HepG2 (cell line): ENCODE measurements around the gene SNED1. TPM values are rescaled to one million over a fixed set of nuclear protein-coding genes. Genes with fewer than 3 reads are reported as not detected.

Source experiments
- AHDC1 ChIP-seq: sonication (generic); formaldehyde crosslinking; IDR thresholded peaks from 2 replicates; pipeline ENCODE4 v1.5.1; 2020; ENCODE audit warnings: mild to moderate bottlenecking, missing genetic modification reagents, borderline replicate concordance
- FOXO1 ChIP-seq: sonication (generic); formaldehyde crosslinking; IDR thresholded peaks from 2 replicates; pipeline ENCODE4 v1.4.0; 2020; ENCODE audit warnings: missing genetic modification reagents
- GPBP1L1 ChIP-seq: sonication (generic); formaldehyde crosslinking; IDR thresholded peaks from 2 replicates; pipeline ENCODE4 v1.5.0; 2020; ENCODE audit warnings: mild to moderate bottlenecking, missing genetic modification reagents
- HNF1A ChIP-seq, 2 experiments: sonication (generic) in 1 of 2; formaldehyde crosslinking in 1 of 2; IDR thresholded peaks; 2 replicates each; pipeline versions ENCODE4 v1.4.0 to v1.6.1; 2016 to 2020; ENCODE audit warnings: borderline replicate concordance in 1 of 2, low read depth in 1 of 2, mild to moderate bottlenecking in 1 of 2, missing genetic modification reagents in 1 of 2
- KAT8 ChIP-seq: IDR thresholded peaks from 2 replicates; pipeline ENCODE4 v1.6.1; 2016; ENCODE audit warnings: missing genetic modification reagents, missing compliant biosample characterization
- KLF11 ChIP-seq: IDR thresholded peaks from 2 replicates; pipeline ENCODE4 v1.6.1; 2016; ENCODE audit warnings: missing compliant biosample characterization
- MAFG ChIP-seq: sonication (generic); formaldehyde crosslinking; IDR thresholded peaks from 2 replicates; pipeline ENCODE4 v1.5.1; 2020; ENCODE audit warnings: mild to moderate bottlenecking, missing genetic modification reagents
- NFKBIZ ChIP-seq: IDR thresholded peaks from 2 replicates; pipeline ENCODE4 v1.6.1; 2018; ENCODE audit warnings: missing genetic modification reagents, missing compliant biosample characterization
- SETDB1 ChIP-seq: sonication (generic); formaldehyde crosslinking; IDR thresholded peaks from 2 replicates; pipeline ENCODE4 v1.5.1; 2020; ENCODE audit warnings: missing genetic modification reagents, mild to moderate bottlenecking, borderline replicate concordance
- SMARCC2 ChIP-seq: fragments of 450-650 bp; IDR thresholded peaks from 2 replicates; pipeline ENCODE4 v1.6.1; 2017; ENCODE audit warnings: antibody characterized with exemption, mild to moderate bottlenecking
- TBL1XR1 ChIP-seq: fragments of 150-350 bp; IDR thresholded peaks from 2 replicates; pipeline ENCODE4 v1.6.1; 2014; ENCODE audit warnings: borderline replicate concordance, low read length; ENCODE audit not compliant: partially characterized antibody
- THAP8 ChIP-seq: sonication (generic); formaldehyde crosslinking; IDR thresholded peaks from 2 replicates; pipeline ENCODE4 v1.5.1; 2020; ENCODE audit warnings: missing genetic modification reagents, mild to moderate bottlenecking, borderline replicate concordance
- XRCC5 ChIP-seq: fragments of 200-400 bp; formaldehyde crosslinking; optimal IDR thresholded peaks from 2 replicates; pipeline ENCODE3; 2017; ENCODE audit warnings: mild to moderate bottlenecking, low read length
- YEATS4 ChIP-seq: sonication (generic); formaldehyde crosslinking; IDR thresholded peaks from 2 replicates; pipeline ENCODE4 v1.4.0; 2020; ENCODE audit warnings: missing genetic modification reagents, borderline replicate concordance
- ZBTB14 ChIP-seq: sonication (generic); formaldehyde crosslinking; IDR thresholded peaks from 2 replicates; pipeline ENCODE4 v1.4.0; 2020; ENCODE audit warnings: missing genetic modification reagents
- ZNF572 ChIP-seq: sonication (generic); formaldehyde crosslinking; IDR thresholded peaks from 2 replicates; pipeline ENCODE4 v1.5.1; 2020; ENCODE audit warnings: mild to moderate bottlenecking, missing genetic modification reagents
- polyA plus RNA-seq, 8 experiments: library from polyadenylated mRNA; depleted of rRNA in 3 of 8; stranded (reverse) in 7 of 8; unstranded in 1 of 8; fragments of >200 nt; fragmentation: Illumina TruSeq in 4 of 8; extraction: Trizol in 4 of 8; gene quantifications; 2 replicates each; pipeline versions ENCODE4 v1.2.1 to v1.2.3, GENCODE V29; 2011 to 2016; ENCODE audit warnings: low read depth in 4 of 8, missing spikeins in 1 of 8, mixed read lengths in 1 of 8; ENCODE audit not compliant: insufficient read depth in 1 of 8
- total RNA-seq, 5 experiments: library from RNA; depleted of rRNA; stranded (reverse); fragments of >200 nt; fragmentation: Illumina TruSeq; extraction: Trizol; gene quantifications; 2 replicates each; pipeline ENCODE4 v1.2.3, GENCODE V29; 2016; ENCODE audit warnings: low read depth in 1 of 5

The SNED1 gene
- total and polyA plus RNA-seq, 2 of the 13 experiments (the other 11 are each of a cell fraction or from before 2014, with no cell fraction given), result 0.15 to 0.65 TPM

- TF ChIP-seq HNF1A (IDR thresholded peaks at IDR 0.05; ENCODE audit: low read depth) (peak; percentile 6; the same call in 1 of the 2 replicates), HNF1A (CRISPR knock-in tag; IDR thresholded peaks at IDR 0.05; ENCODE audit: borderline replicate concordance) (peak; percentile 91), KAT8 (peak; percentile 100), KLF11 (CRISPR knock-in tag) (peak; percentile 98), MAFG (CRISPR knock-in tag) (no peak), AHDC1 (CRISPR knock-in tag) (peak; percentile 84), SMARCC2 (no peak), ZBTB14 (peak; percentile 87), FOXO1 (peak; percentile 97), ZNF572 (peak; percentile 100), TBL1XR1 (peak; percentile 79), SETDB1 (CRISPR knock-in tag) (0 out of 2 replicates have a peak, but pooled peaks have one; percentile 67), YEATS4 (CRISPR knock-in tag) (peak; percentile 99), THAP8 (peak; percentile 97; the same call in 1 of the 2 replicates), NFKBIZ (CRISPR knock-in tag) (peak; percentile 98), GPBP1L1 (CRISPR knock-in tag) (no peak), XRCC5 (peak; percentile 99)
Observed at GRCh38 chr2:241102239-241102803, 103.9 kb downstream of the SNED1 start, which contains the start of gene MTERF4 (continued).
